NCI-H2227 treated with DMSO at 0.1 percent for 48 hours (cell line): ENCODE results near the gene WHRN.

Source experiments
- DNase-seq: peaks from one replicate; lab custom pipeline; 2025; lab: John Stamatoyannopoulos, UW

Gene WHRN

DNA sequence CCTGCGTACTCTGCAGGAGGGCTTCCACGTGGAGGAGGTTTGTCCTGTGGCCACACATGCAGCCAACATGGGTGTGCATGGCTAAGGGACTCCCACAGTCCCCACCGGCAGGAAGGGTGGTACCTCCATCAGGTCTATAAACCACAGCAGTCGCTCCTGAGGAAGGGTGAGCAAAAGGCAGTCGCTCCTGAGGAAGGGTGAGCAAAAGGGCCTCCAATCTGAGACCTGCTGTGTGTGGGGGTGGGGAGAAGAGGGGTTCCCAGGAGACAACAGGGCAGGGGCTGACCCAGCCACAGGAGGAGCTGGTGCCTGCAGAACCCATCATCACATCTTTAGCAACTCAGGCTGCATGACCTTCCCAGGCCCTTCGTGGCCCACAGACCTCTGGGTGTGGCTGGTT is 87.2 kb downstream of the WHRN start:
- no peak for DNase-seq

GRCh38 chr9:114417511-114417910 is 87.8 kb downstream of the WHRN start:
- no peak for DNase-seq

- no peak for DNase-seq
Observed at GRCh38 chr9:114416906-114417305, 88.4 kb downstream of the WHRN start.

DNA sequence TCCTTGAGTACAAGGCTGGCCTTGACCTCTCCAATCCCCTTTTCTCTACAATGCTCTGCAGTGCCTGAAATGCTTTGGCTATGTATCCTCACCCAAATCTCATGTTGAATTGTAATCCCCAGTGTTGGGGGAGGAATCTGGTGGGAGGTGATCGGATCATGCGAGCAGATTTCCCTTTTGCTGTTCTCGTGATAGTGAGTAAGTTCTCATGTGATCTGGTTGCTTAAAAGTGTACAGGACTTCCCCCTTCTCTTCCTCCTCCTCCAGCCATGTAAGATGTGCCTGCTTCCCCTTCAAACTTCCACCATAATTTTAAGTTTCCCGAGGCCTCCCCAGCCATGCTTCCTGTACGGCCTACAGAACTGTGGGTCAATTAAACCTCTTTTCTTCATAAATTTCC is 89.0 kb downstream of the WHRN start:
- no peak for DNase-seq

- no peak for DNase-seq
Observed at GRCh38 chr9:114414346-114414745, 90.9 kb downstream of the WHRN start.

GRCh38 chr9:114413861-114414301 is 91.4 kb downstream of the WHRN start:
- DNase-seq = no peak

DNA sequence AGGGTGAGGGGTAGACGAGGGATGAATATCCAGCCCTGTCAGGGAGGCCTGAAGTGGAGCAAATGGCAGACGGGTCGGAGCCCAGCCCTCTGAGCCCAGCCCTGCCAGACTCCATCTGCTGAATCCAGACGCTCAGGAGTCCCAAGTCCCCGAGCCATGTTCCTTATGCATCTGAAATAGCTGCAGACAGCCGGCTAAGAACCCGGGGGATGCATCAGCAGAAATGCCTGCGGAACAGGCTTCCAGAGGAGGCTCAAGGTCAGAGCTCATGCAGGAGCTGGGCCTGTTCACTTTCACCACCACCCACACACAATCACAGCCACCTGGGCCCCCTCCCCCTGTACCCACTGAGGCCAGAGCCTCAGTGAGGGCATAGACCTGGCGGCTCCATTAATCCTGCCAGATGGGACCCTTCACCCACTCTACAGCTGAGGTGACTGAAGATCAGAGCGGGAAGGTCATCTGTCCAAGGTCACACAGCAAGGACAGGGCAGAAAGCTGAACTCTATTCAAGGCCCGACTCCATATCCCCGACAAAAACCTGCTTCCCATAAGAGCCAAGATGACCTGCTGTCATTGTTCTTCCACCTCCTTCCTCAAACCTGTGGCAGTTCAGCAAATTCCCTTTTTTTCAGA is 93.1 kb downstream of the WHRN start:
- no peak for DNase-seq

GRCh38 chr9:114411452-114411851 is 93.8 kb downstream of the WHRN start:
- no peak for DNase-seq

GRCh38 chr9:114410910-114411309 is 94.4 kb downstream of the WHRN start:
- no peak for DNase-seq

DNA sequence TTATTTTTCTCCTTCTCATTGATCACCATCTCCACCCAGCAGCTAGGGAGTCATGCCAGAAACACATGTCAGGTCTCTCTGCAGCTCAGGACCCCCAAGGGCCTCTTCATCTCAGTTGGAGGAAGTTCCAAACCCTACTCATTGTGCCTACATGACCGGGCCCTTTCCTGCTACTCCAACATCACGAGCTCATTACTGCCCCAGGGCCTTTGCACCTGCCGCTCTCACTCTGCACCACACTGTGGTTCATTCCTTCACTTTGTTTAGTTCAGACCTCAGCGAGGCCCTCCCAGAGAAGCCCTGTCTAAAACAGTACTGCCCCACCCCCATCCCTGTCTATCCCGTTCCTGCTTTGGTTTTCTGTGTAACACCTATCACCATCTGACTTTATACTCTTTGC is 95.4 kb downstream of the WHRN start:
- DNase-seq = no peak

DNA sequence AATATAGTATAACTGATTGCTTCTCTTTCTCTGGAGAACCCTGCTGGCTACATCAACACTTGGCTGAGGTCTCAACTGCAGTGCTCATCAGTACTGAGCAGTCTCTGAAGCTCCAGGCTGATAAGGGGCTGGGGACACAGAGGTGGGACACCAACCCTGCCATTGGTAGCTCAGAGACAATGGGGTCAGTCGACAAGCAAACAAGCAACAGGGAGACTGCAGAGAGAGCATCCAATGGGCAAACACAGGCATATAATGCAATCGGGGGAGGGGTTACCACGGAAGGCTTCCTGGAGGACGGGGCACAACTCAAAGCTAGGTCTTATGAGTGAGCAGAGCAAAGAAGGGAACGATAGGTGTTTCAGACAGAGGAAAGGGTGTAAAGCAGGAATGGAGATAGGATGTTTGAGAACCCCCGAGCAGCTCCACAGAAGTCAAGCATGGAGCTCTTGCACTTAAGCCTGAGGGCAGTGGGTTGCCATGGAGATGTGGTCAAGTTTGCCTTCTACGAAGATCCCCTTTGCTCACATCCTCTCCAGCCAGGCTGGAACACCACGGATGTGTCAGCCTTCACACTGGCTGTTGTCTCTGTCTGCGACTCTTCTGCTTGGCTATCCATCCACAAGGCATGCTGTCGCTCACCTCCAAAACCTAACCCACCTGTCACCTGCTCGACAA is 96.0 kb downstream of the WHRN start:
- no peak for DNase-seq

- no peak for DNase-seq
Observed at GRCh38 chr9:114408645-114409044, 96.6 kb downstream of the WHRN start.

DNA sequence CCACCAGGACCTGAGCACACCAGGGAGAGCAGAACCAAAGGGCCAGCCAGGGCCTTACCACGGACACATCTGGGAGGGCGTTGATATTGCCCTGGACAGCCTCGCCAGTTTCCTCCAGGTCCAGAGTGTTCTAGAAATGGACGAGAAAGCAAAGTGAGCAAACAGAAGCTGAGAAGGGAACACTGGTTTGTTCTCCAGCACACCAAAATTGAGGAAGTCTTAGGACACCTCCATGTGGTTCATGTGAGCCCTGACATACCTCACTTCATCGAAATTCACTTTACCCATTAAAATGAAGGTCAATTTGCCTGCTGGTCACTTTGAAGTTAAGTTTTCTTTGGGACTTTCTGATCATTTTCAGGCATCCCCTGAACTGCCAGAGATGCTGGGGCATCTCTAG is 97.4 kb downstream of the WHRN start:
- DNase-seq = no peak

DNA sequence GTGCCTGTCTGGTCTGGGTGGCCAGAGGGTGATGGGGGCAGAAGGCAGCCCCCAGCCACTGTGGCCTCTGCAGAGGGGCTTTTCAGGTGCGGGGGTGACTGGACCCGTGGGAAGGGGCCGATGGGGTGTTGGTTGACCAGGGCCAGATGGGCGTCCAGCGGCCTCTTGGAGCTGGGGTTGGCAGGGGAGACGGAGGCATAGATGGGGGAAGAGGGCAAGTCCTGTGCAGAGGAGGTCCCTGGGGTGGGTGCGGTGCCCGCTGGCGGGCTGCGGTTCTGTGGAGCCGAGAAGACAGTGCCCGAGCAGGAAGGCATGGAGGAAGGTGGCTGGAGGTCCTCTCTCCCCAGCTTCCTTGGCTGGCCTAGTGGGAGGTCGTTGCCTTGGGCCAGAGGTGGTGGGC is 98.8 kb downstream of the WHRN start:
- no peak for DNase-seq

GRCh38 chr9:114405294-114406034 is 99.8 kb downstream of the WHRN start:
- DNase-seq = peak; percentile 77

DNA sequence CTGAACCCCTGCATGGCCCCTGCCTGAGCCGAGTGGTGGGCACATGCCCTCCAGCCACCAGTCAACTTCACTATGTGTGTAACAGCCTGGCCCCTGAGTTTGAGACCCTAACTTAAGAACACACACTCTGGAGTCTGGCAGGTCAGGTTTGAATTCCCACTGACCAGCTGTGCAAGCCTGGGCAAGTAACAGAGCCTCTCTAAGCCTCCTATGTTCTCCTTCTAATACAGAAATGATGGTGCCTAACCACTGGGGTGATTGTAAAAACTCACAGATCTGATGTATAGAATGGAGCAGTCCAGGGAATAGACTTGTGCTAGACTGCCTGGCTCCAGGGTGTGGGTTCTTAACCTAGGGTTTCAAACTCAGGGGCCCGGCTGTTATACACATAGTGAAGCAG is 100.7 kb downstream of the WHRN start:
- no peak for DNase-seq

DNA sequence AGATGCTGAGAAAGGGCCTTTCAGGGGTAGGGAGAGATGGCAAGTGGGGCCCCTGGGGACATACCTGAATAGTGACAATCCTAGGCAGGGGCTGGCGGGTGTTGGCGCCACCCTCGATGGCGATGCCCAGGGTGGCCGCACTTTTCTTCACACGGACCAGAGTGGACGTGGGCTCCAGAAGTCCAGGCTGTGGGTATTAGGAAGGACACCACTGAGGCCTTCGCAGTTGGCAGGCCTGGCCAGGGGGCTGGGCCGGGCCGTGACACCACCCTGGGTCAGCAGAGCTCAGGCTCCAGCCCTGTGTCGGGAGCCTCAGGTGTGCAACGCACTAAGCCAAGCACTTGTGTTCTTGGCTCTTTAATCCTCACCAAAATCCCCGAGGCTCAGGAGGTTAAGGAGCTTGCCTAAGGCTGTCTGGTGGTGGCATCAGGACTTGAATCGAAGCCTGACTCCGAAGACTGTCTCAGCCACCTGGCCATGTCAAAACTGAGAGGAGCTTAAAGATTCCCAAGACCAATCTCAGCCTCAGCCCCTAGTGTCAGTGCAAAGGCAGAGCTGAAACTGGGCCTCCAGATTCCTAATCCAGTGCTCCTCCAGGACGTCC is 102.0 kb downstream of the WHRN start:
- DNase-seq = no peak

GRCh38 chr9:114401344-114401743 is 103.9 kb downstream of the WHRN start:
- DNase-seq = no peak

DNA sequence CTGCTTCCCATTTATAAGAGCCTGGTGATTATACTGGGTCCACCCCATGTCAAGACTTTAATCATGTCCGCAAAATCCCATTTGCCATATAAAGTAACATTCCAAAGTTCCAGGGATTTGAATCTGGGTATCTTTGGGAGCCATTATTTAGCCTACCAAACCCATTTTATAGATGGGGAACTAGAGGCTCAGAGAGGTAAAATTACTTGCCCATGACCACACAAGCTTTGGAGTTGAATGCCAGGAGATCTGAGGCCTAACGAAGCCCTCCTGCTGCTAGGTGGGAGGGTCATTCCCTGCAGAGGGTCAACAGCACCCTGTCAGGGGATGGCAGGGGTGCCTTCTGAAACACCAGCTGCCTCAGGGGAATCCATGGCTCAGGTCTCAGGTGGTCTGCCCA is 104.5 kb downstream of the WHRN start:
- DNase-seq = no peak

- no peak for DNase-seq
Observed at GRCh38 chr9:114400219-114400618, 105.1 kb downstream of the WHRN start.

- no peak for DNase-seq
Observed at GRCh38 chr9:114399381-114399780, 105.9 kb downstream of the WHRN start.

DNA sequence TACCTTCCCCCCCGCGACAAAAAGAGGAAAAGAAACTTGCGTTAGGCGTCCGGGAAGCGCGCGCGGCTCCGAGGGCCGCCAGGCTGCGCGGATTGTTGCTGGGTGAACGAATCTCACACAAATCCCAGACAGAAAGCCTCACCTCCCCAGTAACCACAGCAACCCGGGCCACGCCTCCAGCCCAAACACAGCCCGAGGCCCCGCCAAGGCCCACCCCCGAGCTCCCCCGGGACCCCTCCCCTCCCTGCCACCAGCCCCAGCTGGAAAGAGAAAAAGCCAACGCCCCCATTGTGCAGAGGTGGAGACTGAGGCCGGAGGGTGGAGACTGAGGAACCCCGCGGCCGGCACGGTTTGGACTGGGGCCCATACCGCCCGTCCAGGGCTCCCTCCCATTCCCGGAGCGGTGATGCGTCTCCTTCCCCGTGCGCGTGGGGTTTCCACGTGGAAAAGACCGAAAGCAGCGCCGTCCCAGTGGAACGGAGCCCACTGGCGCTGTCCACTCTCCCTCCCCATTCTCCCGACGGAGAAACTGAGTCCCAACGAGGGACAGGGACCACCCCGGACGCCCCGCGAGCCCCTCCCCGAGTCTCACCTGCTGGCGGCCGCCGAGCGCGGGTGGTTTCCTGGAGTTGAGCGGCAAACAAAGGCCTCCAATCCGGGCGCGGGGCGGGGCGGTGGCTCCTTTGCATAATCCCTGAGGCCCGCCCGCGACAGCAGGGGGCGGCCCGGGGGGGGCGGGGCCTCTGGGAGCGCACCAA is 107.2 kb downstream of the WHRN start:
- peak; percentile 88 for DNase-seq
